ENCODE measurements around the gene CLEC4G.

The CLEC4G gene

DNA sequence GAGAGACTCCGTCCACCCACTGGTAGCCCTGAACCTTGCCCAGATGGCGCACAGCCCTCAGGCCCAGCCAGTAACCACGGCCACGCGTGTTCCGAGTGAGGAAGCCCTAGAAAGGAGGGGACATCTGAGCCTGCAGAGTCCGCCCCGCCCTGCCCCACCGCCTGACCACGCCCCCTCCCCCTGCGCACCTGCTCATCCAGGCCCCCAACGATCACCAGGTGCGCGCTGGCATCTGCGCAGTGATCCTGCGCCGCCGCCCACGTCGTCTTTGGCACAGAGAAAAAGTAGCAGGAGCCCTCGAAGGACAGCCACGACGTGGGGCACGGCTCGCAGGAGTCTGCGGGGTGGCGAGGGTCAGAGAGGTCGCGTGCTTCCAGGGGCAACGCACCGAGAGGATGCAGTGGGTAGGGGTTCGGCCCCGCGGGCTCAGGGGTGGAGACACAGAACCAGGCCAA is 2.1 kb downstream of the CLEC4G start:
- TF ChIP-seq, protein P1, sequence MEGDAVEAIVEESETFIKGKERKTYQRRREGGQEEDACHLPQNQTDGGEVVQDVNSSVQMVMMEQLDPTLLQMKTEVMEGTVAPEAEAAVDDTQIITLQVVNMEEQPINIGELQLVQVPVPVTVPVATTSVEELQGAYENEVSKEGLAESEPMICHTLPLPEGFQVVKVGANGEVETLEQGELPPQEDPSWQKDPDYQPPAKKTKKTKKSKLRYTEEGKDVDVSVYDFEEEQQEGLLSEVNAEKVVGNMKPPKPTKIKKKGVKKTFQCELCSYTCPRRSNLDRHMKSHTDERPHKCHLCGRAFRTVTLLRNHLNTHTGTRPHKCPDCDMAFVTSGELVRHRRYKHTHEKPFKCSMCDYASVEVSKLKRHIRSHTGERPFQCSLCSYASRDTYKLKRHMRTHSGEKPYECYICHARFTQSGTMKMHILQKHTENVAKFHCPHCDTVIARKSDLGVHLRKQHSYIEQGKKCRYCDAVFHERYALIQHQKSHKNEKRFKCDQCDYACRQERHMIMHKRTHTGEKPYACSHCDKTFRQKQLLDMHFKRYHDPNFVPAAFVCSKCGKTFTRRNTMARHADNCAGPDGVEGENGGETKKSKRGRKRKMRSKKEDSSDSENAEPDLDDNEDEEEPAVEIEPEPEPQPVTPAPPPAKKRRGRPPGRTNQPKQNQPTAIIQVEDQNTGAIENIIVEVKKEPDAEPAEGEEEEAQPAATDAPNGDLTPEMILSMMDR (IDR thresholded peaks at IDR 0.05), result no peak

DNA sequence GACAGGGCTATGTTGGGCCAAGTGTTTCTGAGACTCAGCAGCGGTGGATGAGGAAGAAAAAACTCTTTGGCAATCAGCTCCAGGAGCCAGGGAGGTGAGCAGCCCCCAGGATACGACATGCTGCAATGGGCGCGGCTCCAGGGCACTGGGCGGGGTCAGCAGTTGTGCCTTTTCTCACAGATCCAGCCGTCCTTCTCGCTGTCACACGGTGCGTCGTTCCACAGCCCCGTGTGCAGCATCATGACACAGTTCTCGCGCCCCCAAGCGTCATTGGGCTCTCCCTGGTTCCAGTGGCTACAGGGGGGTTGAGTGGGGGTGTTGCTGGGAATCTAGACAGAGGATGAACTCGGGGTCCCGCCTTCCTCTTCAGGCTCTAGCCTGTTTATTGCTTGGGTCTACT is 2.7 kb downstream of the CLEC4G start:
- TF ChIP-seq, protein P1 (IDR thresholded peaks at IDR 0.05), result no peak

DNA sequence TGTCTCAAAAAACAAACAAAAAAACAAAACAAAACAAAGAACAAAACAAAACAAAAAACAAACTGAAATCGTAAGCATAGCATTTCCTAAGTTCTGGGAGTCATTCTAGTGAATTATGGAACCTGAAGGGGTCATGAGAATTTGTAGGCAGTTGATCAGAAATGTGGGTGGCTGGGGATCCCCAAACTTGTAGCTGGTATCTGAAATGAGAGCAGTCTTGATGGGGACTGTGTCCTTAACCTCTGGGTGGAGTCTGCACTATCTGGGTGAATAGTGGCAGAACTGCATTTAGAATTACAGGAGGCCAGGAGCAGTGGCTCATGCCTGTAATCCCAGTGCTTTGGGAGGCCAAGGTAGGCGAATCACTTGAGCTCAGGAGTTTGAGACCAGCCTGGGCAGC is 6.1 kb downstream of the CLEC4G start:
- TF ChIP-seq, protein P1 (IDR thresholded peaks at IDR 0.05), result no peak

DNA sequence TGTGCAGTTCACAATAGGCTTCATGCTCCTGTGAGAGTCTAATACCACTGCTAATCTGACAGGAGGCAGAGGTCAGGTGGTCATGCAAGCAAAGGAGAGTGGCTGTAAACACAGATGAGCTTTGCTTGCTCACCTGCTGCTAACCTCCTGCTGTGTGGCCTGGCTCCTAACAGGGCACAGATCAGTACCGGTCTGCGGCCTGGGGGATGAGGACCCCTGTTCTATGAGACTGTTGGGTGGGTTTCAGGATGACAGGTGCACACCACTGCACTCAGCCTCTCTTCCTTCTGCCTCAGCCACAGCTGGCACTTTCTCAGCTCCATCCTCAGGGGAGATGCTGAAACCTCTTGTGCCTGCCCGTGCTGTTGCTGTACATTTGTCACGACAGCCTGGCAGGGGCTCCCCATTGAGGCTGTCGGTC is 9.7 kb downstream of the CLEC4G start:
- TF ChIP-seq, protein P1 (IDR thresholded peaks at IDR 0.05), result no peak

DNA sequence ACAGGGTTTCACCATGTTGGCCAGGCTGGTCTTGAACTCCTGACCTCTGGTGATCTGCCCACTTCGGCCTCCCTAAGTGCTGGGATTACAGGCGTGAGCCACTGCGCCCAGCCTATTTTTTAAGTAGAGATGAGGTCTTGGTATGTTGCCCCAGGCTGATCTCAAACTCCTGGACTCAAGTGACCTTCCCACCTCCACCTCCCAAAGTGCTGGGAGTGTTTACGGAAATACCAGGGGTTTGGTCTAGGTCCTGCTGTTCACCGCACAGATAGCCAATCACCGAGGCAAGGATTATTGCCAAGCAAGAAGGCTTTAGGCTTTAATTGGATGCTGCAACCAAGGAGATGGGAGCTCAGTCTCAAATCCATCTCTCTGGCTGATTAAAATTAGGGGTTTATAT is 11.6 kb downstream of the CLEC4G start:
- TF ChIP-seq, protein P1 (IDR thresholded peaks at IDR 0.05), result no peak

DNA sequence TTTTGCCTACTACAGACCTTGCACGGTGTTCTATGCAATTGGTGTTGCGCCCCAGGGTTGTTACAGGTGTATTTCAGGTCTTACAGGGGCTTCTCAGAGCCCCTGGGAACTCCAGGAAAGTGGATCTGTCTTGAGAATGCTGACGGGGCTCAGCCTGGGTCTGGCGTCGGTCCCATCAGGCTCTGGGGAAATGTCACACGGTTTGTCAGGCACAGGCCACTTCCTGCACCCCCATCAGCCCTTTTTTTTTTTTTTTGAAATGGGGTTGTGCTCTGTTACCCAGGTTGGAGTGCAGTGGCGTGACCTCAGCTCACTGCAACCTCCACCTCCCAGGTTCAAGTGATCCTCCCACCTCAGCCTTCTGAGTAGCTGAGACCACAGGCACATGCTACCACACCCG is 13.2 kb downstream of the CLEC4G start:
- TF ChIP-seq, protein P1 (IDR thresholded peaks at IDR 0.05), result no peak

DNA sequence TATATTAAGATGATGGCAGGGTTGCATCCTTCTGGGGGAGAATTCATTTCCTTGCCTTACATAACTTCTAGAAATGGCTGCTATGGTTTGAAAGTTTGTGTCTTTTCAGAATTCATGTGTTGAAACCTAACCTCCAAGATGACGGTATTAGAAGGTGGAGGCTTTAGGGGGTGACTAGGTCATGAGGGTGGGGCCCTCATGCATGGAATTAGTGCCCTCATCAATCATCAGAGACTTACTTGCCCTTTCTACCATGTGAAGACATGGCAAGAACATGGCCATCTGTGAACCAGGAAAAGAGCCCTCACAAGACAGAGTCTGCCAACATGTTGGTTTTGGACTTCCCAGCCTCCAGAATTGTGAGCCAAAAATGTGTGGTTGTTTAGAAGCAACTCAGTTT is 15.1 kb downstream of the CLEC4G start:
- TF ChIP-seq, protein P1 (IDR thresholded peaks at IDR 0.05), result no peak

DNA sequence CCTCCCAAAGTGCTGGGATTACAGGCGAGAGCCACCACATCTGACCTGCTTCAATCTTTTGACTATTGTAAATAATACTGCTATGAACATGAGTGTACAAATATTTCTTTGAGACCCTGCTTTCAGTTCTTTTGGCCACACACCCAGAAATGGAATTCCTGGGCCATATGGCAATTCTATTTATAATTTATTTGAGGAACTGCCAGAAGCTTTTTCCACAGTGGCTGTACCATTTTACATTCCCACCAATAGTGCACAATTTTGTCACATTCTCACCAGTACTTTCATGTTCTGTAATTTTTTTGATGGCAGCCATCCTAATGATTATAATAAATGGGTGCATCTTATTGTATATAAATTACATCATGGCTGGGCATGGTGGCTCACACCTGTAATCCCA is 16.2 kb downstream of the CLEC4G start:
- TF ChIP-seq, protein P1 (IDR thresholded peaks at IDR 0.05), result no peak
